NCI-H2196 treated with DMSO at 0.1 percent for 48 hours (cell line): ENCODE results near the gene ZNF426.
"Not testable (repeated sequence)": the region's sequence is repeated elsewhere in the genome, so short reads cannot be mapped to it uniquely, and the experiment has no call there.

Experiments
- DNase-seq: peaks from one replicate; lab custom pipeline; 2025; ENCODE audit not compliant: unreplicated experiment; lab: John Stamatoyannopoulos, UW

ZNF426 gene

GRCh38 chr19:9538183-9539058 lies at the start of gene ZNF426:
ZNF426 (minus strand) TSS chr19:9538645; CDS start chr19:9536232, 2,413 bp downstream.
- peak; percentile 70 for DNase-seq

DNA sequence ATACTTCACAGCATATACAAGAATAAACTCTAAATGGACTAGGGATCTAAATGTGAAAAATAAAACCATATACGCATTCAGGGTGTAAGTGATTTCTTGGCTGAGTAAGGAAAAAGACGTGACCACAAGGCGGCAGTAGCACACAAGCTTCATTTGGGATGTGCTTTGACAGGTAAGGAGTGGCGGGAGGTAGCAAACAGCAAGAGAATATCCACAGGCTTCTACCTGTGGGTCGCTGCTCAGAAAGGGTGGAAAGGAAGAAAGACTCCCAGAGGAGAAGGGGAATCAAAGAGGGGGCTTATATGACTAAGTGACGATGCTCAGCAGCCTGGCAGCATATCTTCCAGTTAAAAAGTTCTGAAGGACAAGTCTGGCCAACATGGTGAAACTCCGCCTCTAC lies 48.3 kb upstream of the ZNF426 start:
- DNase-seq: peak; percentile 44

DNA sequence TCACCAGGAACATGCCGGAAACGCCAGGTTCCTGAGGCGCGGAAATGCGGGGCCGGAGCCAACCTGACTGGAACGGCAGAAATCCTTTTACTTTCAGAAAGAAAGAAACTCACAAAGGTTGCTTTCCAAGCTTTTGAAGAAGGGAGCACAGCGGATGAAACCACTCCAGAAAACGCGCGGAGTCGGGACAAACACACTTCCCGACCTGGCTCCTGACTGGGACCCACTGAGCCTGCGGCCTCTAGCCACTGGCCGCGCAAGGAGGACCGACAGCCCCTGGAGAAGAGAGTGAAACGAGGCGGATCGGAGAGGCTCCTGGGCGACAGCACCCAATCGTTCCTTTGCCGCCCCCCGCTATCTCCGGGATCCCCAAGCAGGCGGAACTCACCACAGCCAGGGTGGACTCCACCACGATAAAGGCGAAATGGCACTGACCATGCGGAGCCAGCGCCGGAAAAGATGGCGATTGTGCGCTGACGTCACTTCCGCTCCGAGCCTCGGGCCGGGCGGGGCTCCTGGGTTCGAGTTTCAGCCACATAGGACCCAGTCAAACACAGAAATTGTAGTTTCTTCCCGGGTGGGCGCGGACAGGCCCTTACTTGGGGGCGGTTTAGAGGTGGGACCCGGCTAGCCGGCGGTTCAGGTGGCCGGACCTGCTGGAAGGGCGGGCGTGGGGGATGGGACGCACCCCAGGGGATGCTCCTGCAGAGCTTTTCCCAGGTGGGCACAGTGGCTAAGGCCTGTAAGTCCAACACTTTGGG lies 45.8 kb upstream of the ZNF426 start, which contains the start of gene ZNF121:
TSS of gene ZNF121 (minus strand) at position 432 of the 761 bp plus-strand sequence. CDS start 16,407 bp downstream, outside the sequence.
- DNase-seq: peak; percentile 75

GRCh38 chr19:9582081-9582725 lies 43.8 kb upstream of the ZNF426 start:
- not testable (repeated sequence) for DNase-seq

DNA sequence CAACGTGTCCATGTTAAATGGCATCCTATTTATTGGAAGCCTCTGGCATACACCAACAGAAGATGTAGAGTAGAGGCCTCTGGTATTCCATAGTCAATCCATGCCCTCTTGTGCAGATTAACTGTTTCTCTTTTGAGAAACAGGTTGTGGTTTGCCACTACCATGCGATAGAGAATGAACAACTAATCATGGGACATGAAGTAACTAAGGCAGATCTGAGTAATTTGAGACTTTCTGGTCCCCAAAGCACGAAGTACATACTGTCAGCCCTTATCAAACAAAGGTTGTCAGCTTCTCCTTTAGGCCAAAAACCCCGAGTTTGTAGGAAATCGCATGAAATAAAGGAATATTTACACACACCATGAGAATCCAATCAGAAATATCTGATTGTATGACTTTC lies 42.3 kb upstream of the ZNF426 start:
- no peak for DNase-seq

GRCh38 chr19:9570255-9570654 lies 31.8 kb upstream of the ZNF426 start:
- DNase-seq: no peak

GRCh38 chr19:9566729-9567128 lies 28.3 kb upstream of the ZNF426 start:
- no peak for DNase-seq

DNA sequence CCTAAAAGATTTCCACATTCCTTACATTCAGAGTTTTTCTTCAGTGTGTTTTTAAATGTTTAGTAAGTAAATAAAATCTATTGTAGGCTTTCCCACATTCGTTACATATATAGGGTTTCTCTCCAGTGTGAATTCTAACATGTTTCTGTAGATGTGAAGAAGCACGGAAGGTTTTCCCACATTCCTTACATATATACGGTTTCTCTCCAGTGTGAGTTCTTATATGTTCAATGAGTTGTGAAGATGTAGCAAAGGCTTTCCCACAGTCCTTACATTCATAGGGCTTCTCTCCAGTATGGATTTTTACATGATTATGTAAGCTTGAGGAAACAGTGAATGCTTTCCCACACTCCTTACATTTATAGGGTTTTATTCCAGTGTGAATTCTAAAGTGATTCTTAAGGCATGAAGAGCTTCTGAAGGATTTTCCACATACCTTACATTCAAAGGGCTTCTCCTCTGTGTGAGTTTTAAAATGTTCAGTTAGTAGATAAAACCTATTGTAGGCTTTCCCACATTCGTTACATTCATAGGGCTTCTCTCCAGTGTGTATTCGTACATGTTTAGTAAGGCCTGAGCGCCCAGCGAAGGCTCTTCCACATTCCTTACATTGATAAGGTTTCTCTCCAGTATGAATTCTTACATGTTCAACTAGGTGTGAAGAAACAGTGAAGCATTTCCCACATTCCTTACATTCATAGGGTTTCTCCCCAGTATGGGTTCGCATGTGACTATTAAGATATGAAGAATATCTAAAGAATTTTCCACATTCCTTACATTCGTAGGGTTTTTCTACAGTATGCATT lies 27.7 kb upstream of the ZNF426 start:
- DNase-seq: no peak

- no peak for DNase-seq
Measured at GRCh38 chr19:9552536-9553274, 14.3 kb upstream of the ZNF426 start.

GRCh38 chr19:9547870-9548269 lies 9.4 kb upstream of the ZNF426 start:
- DNase-seq: no peak

DNA sequence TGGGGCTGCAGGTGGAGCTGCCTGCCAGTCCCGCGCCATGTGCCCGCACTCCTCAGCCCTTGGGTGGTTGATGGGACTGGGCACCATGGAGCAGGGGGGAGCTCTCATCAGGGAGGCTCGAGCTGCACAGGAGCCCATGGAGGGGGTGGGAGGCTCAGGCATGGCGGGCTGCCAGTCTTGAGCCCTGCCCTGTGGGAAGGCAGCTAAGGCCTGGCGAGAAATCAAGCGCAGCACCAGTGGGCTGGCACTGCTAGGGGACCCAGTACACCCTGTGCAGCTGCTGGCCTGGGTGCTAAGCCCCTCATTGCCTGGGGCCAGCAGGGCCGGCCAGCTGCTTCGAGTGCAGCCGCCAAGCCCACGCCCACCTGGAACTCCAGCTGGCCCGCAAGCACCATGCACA lies 2.8 kb upstream of the ZNF426 start:
- DNase-seq: not testable (repeated sequence)

DNA sequence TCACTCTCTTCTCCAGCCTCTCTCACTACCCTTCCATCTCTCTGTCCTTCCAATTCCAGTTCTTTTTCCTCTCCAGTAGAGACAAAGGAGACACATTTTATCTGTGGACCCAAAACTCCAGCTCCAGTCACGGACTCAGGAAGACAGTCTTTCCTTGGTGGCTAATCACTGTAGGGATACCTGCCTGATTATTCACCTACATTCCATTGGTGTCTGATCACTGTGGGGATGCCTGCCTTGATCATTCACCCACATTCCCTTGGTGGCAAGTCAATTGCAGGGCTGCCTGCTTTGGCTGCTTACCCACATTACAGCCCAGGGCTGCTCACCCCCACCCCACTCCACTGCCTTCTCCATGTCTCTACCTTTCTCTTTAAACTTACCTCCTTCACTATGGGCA lies 1.5 kb upstream of the ZNF426 start:
- not testable (repeated sequence) for DNase-seq

- DNase-seq: not testable (repeated sequence)
Measured at GRCh38 chr19:9539201-9539600, 756 bp upstream of the ZNF426 start.

- DNase-seq: no peak
Measured at GRCh38 chr19:9535934-9536333, 2.5 kb downstream of the ZNF426 start.

DNA sequence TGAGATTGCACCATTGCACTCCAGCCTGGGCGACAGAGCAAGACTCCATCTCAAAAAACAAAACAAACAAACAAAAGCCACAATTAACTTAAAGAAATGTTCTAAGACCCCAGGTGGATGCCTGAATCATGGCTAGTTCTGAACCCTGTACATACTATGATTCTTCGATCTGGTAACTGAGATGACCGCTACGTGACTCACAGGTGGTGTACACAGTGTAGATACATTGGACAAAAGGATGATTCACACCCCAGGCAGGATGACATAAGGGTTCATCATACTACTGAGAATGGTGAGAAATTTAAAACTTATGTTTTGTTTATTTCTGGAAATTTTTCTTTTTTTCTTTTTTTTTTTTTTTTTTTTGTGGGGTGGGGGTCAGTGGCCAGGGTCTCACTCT lies 6.5 kb downstream of the ZNF426 start:
- DNase-seq: no peak

- DNase-seq: no peak
Measured at GRCh38 chr19:9528757-9529336, 9.6 kb downstream of the ZNF426 start.

GRCh38 chr19:9523885-9524474 lies 14.5 kb downstream of the ZNF426 start:
- DNase-seq: no peak

- no peak for DNase-seq
Measured at GRCh38 chr19:9507285-9507684, 31.2 kb downstream of the ZNF426 start.

DNA sequence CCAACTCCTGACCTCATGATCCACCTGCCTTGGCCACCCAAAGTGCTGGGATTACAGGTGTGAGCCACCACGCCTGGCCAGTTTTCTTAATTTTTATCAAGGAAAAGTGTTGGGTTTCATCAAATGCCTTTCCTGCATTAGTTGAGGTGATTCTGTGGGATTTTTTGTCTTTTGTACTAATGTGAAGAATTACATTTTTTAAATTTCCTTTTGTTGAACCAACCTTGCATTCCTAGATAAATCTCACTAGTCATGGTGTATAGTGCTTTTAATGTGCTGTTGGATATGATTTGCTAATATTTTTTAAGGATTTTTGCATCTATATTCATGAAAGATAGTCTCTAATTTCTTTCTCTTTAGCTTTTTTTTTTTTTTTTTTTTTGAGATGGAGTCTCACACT lies 37.6 kb downstream of the ZNF426 start:
- DNase-seq: no peak
